Glutamatergic neuron (in vitro differentiated cells): ENCODE data around the gene ANGPTL8. TPM values are rescaled to one million over a fixed set of nuclear protein-coding genes. Genes with fewer than 3 reads are reported as not detected.

ENCODE experiments used
- DNase-seq: peaks from one replicate; pipeline ENCODE4 v3.0.0; 2022
- H3K27ac Mint-ChIP-seq: one replicate; pipeline ENCODE4 v1.8.0; 2020; ENCODE audit warnings: mild to moderate bottlenecking, mixed read lengths, inconsistent platforms; ENCODE audit not compliant: unreplicated experiment
- H3K27me3 Mint-ChIP-seq: one replicate; pipeline ENCODE4 v1.8.0; 2020; ENCODE audit warnings: mild to moderate bottlenecking, moderate library complexity, mixed read lengths, inconsistent platforms; ENCODE audit not compliant: unreplicated experiment
- H3K36me3 Mint-ChIP-seq: one replicate; pipeline ENCODE4 v1.8.0; 2020; ENCODE audit warnings: mild to moderate bottlenecking, mixed read lengths, inconsistent platforms; ENCODE audit not compliant: unreplicated experiment
- H3K4me1 Mint-ChIP-seq: one replicate; pipeline ENCODE4 v1.8.0; 2020; ENCODE audit warnings: mild to moderate bottlenecking, low read depth, mixed read lengths, inconsistent platforms; ENCODE audit not compliant: unreplicated experiment
- H3K4me3 Mint-ChIP-seq: one replicate; pipeline ENCODE4 v1.8.0; 2020; ENCODE audit warnings: mild to moderate bottlenecking, mixed read lengths, inconsistent platforms; ENCODE audit not compliant: unreplicated experiment
- H3K9me3 Mint-ChIP-seq: one replicate; pipeline ENCODE4 v1.8.0; 2020; ENCODE audit warnings: mild to moderate bottlenecking, moderate library complexity, mixed read lengths, inconsistent platforms; ENCODE audit not compliant: unreplicated experiment
- CTCF ChIP-seq: fragments of 200-600 bp; sonication (generic); IDR thresholded peaks from one replicate; pipeline ENCODE4 v1.5.0; 2021; ENCODE audit not compliant: partially characterized antibody, unreplicated experiment
- total RNA-seq: library from RNA; stranded (reverse); fragmentation: NEBNext Ultra II Directional; extraction: Animal tissue kit (Norgen Biotek cat#: 25700); gene quantifications from one replicate; pipeline ENCODE4 v1.2.1, GENCODE V29; 2021; ENCODE audit not compliant: unreplicated experiment

Gene ANGPTL8
- total RNA-seq, 1 donor from 2014 or later = not detected

- H3K27ac Mint-ChIP-seq = peak overlapping the region; percentile 19
Observed at GRCh38 chr19:11274533-11275086, 35.2 kb downstream of the ANGPTL8 start.

GRCh38 chr19:11278670-11279069 is 39.3 kb downstream of the ANGPTL8 start:
- Mint-ChIP-seq H3K9me3 (peaks cover 12% of the 10 kb centered on the region), H3K36me3 (peaks cover 4% of the 10 kb centered on the region), H3K4me3 (no peak overlapping the region), H3K27ac (no peak overlapping the region), H3K4me1 (peaks cover 5% of the 10 kb centered on the region), H3K27me3 (peaks cover 7% of the 10 kb centered on the region)
- no peak for DNase-seq
- TF ChIP-seq CTCF = no peak

More at GRCh38 chr19:11274533-11275086, 35.2 kb downstream of the ANGPTL8 start:
- peaks cover 4% of the 10 kb centered on the region for H3K36me3 Mint-ChIP-seq
- H3K4me3 Mint-ChIP-seq = peak overlapping the region; percentile 12
- no peak for TF ChIP-seq CTCF
- no peak for DNase-seq
- H3K4me1 Mint-ChIP-seq = peaks cover 5% of the 10 kb centered on the region
- peaks cover 8% of the 10 kb centered on the region for H3K9me3 Mint-ChIP-seq
- H3K27me3 Mint-ChIP-seq = peaks cover 6% of the 10 kb centered on the region

- peaks cover 7% of the 10 kb centered on the region for H3K27me3 Mint-ChIP-seq
- no peak for DNase-seq
- peaks cover 4% of the 10 kb centered on the region for H3K36me3 Mint-ChIP-seq
- H3K27ac Mint-ChIP-seq = no peak overlapping the region
- TF ChIP-seq CTCF = no peak
- no peak overlapping the region for H3K4me3 Mint-ChIP-seq
- H3K9me3 Mint-ChIP-seq = peaks cover 12% of the 10 kb centered on the region
- peaks cover 5% of the 10 kb centered on the region for H3K4me1 Mint-ChIP-seq
Observed at GRCh38 chr19:11279505-11280236, 40.3 kb downstream of the ANGPTL8 start.

GRCh38 chr19:11281356-11282049 is 42.1 kb downstream of the ANGPTL8 start:
- Mint-ChIP-seq H3K27me3 (peaks cover 5% of the 10 kb centered on the region), H3K4me3 (no peak overlapping the region), H3K4me1 (no peaks in the 10 kb centered on the region), H3K9me3 (peaks cover 7% of the 10 kb centered on the region), H3K27ac (no peak overlapping the region), H3K36me3 (peaks cover 4% of the 10 kb centered on the region)
- no peak for TF ChIP-seq CTCF
- DNase-seq = no peak
